G401 (cell line): ENCODE measurements around the gene WNT11. TPM values are rescaled to one million over a fixed set of nuclear protein-coding genes. Genes with fewer than 3 reads are reported as not detected.

Experiments used
- DNase-seq: peaks from one replicate; pipeline ENCODE4 v3.0.0-alpha.2; 2015; ENCODE audit warnings: low spot score
- in situ Hi-C: cut with HindIII; loops from 2 replicates; pipeline ENCODE4 v1.10.0; 2016; ENCODE audit warnings: low sequenced_read_pairs, mixed read lengths
- total RNA-seq: library from RNA; depleted of rRNA; stranded (reverse); fragments of >200 nt; shearing (Covaris generic); gene quantifications from 2 replicates; pipeline ENCODE4 v1.2.3, GENCODE V29; 2014

Gene WNT11
- total RNA-seq, 1 experiment from 2014 or later = 21.6 TPM

DNA sequence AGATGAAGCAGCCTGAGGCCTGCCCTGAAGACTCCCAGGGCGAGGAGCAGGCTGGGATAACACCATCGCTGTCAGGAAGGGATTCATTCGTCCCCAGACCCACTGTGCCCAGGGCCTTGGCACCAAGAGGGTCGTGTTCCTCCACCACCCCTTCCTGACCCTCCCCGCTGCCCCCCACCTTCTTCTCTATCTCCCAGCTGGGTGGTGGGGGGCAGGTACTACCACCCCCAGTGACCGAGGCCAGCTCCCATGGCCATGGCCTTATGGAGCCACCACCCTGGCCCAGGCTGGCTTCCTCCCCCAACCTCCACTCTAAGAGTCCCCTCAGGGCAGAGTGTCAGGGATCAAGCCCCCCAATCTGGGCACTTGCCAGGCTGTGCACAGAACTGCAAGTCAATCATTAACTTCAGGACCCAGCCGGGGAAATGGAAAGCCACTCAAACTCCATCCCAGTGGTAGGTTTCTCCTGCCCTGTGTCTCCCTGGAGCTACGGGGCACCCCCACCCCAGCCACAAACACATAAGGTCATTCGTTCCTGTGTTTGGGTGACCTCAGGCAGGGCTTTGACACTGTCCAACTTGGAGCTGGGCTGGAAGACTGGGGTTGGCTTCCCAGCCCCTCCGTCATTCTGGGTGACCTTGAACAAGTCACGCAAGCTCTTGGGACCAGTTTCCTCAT, 33.3 kb upstream of the WNT11 start:
- in situ Hi-C loops = no loop called here
- no peak for DNase-seq

DNA sequence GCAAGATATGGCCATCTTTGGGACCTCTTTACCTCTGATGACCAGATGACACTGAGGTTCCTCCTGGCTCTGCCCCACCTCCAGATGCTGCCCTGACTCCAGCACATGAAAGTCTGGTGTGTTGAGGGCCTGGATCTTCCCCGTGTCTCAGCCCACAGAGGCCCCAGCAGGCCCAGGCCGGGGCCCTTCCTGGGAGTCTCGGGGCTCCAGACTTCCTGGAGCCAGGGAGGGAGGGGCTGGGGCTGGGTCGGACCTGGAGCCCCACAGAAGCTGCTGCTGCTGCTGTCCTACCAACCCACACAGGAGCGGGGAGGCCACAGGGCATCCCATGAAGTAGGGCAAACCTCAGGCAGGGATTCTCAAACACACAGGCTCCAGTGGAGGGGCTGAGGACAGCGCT, 32.2 kb upstream of the WNT11 start:
- no peak for DNase-seq
- in situ Hi-C loops = no loop called here

DNA sequence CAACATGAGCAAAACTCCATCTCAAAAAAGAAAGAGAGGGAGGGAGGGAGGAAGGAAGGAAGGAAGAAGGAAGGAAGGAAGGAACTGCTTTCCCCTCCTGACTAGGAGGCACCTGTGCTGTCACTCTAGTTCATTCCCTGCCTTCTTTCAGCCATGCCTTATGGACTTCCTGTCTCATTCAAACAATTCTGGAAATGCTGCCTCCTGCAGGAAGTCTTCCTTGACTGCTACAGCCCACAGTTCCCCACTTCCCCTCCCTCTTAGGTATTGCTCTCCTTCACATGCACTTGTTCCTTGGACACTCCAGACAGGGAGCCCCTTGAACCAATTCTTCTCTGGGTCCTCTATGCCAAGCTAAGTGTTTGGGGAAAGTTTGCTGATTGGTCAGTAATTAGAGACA, 31.6 kb upstream of the WNT11 start:
- in situ Hi-C loops = no loop called here
- peak; percentile 29 for DNase-seq

DNA sequence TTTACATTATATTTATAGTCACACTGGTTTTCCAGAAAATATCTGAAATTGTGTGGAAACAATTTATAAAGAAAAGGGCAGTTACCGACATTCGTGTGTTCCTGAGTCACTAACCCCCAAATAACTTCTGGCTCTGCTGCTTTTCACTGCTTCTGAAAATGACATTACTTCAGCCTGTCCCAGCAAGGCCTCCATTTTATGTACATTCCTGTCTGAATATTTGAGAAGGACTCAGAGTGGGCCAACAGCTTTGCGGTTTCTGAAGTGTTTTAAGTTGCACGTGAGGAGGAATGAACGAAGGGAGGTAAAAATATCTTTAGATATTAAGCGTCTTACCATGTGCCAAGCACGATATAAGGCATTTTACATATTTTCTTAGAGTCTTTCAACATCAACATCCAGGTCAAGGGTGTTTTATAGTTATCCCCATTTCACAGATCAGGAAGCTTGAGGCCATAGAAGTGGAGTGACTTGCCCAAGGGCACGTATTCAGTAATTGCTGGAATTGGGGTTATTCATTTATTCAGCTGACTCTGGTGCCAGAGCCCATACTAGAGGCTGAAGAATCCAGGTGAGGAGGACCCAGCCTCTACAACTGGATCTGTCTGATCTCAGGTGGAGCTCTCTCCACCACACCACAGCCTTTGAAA, 30.8 kb upstream of the WNT11 start:
- no peak for DNase-seq
- in situ Hi-C loops = no loop called here

DNA sequence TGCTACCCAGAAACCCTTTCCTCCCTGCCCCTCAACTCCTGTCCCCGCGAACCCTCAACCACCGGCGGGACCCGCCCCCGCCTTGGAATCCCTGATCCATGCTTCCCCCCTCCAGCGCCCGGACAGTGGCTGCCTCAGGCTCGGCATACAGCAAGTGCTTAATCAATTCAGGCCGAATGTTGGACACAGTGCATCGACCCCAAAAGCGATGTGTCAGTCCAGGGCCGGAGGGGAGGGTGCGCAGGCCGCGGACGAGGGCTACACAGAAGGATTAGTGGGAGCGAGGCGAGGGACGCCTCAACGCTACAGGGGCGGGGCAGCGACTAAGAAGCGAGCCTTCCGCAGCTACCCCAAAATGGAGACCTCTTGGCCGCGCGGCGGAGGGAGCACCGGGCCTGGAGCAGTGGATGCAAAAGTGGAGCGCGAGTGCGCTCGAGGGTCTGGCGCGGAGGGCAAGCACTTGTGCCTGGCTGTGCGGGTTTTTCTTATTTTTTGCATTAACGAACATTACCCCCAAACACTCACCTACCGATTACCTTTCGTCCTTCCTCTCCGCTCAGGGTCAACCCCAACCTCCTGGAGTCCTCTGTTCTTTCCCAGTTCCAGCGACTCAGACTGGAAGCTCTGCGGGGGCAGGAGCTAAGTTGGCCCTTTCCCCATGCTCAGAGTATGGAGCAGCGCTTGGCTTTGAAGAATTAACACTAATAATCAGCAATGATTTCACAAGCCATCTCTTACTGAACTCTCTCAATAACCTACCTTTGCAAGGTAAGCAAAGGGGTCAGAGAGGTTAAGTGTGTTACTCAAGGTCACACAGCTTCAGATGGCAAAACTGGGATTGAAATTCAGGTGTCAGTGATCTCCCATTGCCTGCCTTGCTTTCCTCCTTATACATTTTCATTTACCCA, 30.0 kb upstream of the WNT11 start:
- peak; percentile 69 for DNase-seq
- in situ Hi-C loops = no loop called here

DNA sequence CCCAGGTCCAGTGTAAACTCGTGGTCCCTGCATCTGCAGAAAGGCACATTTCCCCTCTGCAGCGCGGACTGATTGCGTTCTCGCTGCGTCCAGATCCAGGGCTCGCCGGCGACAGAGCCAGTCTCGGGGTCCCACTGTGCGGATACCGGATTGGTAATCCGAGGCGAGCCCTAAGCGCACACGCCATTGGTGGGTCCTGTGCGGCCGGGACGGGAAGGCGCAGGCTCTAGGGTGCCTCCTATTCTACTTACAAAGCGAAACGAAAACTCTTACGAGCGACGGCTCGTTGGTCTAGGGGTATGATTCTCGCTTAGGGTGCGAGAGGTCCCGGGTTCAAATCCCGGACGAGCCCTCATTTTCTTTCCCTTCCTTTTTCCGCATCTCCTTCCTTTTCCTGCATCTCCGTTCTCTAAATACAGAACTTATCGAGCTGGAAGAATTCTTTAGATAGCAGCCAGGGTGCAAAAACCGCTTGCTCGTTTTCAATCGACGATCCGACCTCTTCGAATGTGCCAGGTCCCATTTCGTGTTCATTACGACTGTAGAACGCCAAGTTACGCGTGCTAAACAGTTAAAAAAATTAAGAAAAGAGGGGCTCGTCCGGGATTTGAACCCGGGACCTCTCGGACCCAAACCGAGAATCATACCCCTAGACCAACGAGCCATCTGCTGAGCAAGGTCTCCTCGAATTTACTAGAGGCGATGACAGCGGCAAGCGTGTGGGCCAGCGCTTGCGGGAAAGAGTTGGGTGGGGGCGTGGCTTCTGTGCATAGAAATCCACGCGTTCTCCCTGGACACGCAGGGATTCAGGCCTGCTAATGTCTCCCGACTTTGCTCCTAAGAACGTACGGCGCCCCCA, 29.2 kb upstream of the WNT11 start:
- in situ Hi-C loops = no loop called here
- DNase-seq = peak; percentile 97

DNA sequence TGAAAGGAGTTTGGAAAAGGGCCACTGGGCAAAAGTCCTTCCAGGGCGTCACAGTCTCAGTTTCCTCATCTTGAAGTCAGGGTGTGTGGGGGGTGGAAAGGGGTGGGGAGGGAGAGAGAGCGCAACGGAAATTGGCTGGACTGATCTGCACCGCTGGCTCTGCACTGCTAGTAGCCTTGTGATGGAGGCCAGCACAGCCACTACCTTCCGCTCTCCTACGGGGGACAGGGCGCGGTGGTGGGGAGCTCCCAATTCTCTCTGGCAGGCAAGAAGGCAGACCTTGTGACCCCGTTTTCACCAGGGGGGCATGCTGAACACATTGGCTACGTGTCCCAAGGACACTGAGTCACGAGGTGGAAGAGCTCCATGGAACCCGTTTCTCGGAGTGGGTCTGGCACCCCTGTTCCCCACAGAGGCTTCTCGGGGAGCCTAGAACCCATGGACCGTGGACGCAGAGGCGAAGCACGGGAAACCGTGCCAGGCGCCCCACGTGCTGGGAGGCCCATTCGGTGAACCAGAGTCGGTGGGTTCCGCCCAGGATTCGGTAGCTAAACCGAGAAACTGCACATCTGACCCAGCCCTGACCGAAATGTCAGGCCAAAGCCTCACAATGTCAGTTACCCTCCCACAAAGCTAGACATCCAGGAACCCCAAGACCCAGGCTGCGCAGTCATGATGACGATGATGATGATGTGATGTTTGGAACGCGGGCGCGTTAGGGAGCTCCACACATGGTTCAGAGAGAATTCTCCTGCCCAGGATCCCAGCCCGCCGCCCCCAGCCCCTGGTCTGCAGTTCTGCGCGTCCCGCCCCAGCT, 28.3 kb upstream of the WNT11 start:
- in situ Hi-C loops = no loop called here
- peak; percentile 75 for DNase-seq

DNA sequence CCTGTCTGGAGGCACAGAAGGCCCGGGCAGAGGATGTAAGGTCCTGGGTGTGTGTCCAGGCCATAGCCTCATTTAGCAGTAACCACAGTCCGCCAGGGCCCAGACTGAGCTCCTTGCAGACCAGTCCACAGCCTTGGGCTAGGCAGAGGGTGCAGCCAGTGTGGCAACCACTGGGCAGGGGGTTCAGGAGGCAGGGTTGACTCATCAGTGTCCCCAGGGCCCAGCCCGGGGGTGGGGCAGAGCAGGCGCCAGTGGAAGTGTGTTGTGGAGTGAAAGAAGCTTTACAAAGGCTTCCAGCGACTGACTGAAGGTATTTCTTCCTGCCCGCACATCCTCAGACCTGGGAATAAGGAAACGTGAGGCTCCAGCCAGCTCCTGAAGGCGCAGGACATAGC, 27.7 kb upstream of the WNT11 start:
- in situ Hi-C loops = no loop called here
- no peak for DNase-seq

DNA sequence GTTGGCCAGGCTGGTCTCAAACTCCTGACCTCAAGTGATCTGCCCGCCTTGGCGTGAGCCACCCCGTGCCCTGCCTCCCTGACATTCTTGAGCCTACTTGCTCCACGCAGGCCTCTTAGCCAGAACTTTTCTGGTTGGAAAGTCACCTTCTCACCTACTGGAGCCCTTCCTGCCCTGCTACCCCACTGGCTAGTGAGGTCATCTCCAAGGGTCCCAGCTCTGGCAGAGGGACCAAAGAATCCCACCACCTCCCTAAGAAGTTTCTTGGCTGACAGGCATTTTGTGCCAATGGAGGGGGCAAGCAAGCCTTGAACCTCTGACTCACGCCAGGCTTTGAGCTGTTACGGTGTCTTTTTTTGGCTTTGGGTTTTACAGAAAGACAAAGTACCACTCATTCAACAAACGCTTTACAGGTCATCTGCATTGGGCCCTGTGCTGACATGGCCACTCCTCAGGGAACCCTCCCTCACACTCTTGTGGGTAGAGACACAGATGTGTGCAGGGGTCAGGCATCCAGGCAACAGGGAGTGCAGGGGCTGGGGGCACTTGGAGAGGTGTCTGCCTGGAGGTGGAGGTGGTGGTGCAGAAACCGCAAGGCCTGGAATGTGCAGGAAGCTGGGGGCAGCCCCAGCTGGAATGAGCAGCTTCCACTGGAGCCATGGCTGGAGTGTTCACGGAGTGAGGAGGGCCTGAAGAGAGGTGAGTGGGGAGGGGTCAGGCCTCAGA, 27.1 kb upstream of the WNT11 start:
- in situ Hi-C loops = no loop called here
- DNase-seq = no peak

DNA sequence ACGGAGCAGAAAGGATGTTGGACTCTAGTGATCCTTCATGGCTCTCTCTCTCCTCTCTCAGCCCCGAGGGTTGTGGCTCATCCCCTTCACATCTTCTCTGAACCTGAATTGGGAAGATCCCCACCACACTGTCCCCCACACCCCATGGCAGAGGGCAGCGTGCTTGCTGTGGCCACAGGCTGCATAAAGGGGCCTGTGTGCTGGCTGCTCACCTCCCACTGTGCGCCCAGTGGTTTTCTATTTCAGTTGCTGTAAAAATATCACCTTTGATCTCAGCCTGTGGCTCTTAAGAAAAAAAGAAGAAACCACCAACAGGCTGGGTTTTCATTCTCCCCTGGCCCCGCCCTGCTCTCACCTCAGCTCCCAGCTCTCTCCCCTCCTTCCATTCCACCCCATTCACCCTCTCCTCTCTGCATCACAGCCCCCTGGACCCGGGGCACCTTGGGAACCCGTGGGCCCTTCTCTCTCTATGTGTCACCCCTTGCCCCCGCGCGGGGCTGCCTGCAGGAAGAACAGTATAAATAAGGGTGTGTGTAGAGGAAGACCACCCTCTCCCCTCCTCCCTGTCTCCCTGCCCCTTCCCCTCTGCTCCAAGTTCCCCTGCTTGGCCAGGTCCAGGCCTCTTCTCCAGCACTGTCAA, 25.8 kb upstream of the WNT11 start:
- in situ Hi-C loops = no loop called here
- no peak for DNase-seq

DNA sequence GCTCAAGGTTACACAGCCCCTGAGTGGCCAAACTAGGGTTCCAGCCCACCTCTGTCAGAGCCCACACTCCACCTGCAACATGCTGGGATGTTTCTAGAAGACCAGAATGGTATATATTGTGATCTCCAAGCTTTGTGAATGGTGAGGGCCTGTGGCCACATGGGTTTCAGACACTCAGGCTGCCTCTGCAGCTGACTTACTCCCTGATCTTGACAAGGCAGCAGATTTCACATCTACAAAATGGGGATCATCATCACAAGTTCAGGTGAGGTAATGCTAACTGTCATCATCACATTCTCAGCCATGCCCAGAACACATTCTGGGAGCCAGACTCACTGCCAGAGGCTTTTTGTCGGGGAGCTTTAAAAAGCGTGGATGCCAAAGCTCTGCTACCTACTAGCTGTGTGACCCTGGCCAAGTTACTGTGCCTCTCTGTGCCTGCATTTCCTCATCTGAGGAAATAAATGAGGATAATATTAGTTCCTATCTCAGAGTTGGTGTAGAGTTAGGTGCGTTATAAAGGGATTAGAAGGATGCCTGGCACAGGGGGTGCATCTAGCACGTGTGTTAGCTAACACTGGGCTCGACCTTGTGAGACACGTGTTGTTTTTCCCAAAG, 24.9 kb upstream of the WNT11 start:
- in situ Hi-C loops = no loop called here
- no peak for DNase-seq

DNA sequence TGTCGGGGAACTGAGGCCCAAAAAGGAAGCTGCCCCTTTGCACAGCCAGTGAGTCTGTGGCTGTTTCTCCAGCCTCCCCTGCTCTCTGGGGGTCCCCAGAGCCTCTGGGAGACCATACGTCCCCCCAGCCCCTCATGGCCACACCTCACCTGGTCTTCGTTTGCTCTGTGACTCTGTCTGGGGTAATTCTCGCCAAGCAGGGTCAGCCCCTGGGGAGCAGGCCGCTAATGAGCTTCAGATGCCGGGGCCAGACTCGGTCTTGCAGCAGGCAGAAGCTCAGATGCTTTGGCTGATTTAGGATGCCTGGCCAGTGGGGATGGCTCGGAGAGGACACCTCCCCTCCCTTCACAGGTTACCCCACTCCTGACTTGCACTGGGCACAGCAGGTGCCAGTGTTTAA, 24.1 kb upstream of the WNT11 start:
- DNase-seq = no peak
- in situ Hi-C loops = no loop called here

DNA sequence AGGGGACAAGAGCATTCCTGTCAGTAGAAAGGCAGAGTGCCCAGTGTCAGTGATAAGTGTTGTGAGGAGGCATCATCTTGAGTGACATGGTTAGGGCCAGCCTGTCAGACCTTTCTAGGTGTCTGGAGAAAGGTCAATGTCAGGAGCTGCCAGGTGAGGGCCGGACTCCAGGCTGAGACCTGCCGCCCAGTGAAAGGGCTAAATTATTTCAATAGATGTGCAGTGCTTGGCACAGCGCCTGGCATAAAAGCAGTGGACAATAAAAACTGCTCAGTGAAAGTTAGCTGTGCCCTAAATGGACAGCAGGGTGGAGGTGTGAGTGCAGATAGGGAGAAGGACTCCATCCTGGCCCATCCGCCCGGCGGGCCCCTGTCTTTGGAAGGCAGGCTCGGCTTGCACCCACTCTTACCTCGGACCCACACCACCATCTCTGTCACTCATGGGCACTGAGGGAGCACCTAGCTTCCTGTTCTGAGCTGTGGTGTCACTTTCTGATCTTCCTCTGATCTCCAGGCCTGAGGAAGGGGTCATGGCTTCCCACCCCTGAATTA, 23.5 kb upstream of the WNT11 start:
- no peak for DNase-seq
- in situ Hi-C loops = no loop called here

DNA sequence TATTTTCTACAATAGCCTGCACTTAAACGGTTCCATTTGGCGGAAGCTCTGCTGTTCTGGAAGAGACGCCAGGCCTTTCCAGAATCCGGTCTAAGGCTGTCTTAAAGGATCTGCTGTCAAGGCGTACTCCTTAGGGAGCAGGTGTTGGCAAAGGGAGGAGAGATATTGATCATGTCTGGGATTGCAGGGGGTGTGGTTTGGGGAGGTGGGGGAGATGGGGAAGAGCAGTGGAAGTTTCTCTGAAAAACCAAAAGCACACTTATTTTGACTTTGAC, 22.5 kb upstream of the WNT11 start:
- in situ Hi-C loops = no loop called here
- DNase-seq = no peak

DNA sequence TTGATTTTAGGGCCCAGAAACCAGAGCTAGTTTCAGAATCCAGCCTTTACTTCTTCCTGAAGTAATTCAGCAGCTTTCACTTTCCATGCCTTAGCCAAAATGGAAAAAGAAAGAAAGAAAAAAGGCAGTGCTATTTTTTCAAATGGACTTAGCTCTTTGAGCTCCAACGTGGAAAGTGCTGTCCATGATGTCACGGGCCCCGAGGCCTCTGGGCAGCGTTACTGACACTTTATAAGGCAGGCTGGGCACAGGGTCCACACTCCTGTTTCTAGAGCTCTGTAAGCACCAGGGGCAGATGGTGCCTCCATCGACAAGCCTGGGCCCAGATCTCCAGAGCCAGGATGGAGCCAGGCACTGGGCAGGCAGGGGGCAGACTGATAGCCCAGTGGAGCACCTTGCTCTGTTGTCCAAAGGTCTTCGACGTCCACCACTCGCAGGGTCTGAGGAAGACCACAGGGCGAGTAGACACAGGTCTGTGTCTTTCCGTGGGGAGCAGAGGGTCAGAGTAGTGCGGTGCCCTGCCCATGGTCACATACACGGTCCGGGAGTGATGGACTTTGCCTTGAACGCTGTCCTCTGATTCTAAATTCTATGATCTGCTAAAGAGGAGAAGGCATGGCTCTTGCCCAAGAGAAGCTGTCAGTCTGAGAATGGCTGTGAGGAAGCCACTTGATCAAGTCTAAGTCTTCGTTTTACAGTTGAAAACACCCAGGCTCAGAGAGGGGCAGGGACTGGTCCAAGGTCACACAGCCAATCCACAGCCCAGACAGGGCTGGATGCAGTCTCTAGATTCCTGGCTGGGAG, 22.0 kb upstream of the WNT11 start:
- in situ Hi-C loops = no loop called here

DNA sequence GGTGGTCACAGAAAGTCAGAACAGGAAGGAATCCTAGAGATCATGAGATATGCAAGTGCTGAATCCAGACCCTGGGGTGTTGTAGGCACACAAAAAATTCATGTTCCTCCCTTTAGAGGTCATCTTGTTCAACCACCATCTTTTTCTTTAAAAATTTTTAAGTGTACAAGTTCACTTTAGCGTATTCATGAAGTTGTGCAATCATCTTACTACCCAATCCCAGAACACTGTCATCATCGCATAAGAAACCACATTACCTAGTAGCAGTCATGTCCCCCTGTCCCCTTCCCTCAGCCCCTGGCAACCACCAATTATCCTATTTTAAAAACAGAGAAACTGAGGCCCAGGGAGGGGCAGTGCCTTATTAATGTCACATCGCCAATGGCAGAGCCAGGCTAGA, 20.3 kb upstream of the WNT11 start:
- in situ Hi-C loops = no loop called here
- DNase-seq = no peak

More for the DNA sequence above, 22.0 kb upstream of the WNT11 start:
- DNase-seq = no peak
